SIG-M5 treated with dmso at 0.1 percent for 504 hours (cell line): Measurements from ENCODE around the gene XNDC1N.
"Not testable (repeated sequence)": the region's sequence is repeated elsewhere in the genome, so short reads cannot be mapped to it uniquely, and the experiment has no call there.

ENCODE experiments used
- DNase-seq: peaks from one replicate; lab custom pipeline; 2025; ENCODE audit not compliant: unreplicated experiment; lab: John Stamatoyannopoulos, UW

The XNDC1N gene

GRCh38 chr11:71933141-71933933 lies 4.9 kb upstream of the XNDC1N start:
- no peak for DNase-seq

- DNase-seq = no peak
These were observed 2.8 kb upstream of the XNDC1N start for GRCh38 chr11:71931245-71931602.

DNA sequence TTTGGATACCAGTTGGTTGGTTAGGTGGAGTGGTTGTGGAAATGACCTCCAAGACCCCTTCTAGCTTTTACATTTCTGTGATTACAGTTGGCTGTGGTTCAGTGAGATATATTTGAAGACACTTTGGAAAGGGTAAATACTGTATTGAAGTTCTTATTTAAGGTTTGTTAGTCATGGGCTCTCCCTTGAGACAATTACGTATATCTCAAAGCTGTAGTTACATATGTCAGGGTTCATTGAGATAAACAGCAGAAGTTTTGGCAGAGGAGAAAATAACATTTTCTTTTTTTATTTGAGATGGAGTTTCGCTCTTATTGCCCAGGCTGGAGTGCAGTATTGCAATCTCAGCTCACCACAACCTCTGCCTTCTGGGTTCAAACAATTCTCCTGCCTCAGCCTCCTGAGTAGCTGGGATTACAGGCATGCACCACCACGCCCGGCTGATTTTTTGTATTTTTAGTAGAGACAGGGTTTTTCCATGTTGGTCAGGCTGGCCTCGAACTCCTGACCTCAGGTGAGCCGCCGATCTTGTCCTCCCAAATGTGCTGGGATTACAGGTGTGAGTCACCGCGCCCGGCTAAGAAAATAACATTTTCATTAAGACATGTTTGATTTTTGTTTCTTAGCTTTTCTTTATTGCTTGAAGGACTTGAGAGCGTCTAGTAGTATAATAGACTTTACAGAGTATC lies 2.3 kb upstream of the XNDC1N start:
- no peak for DNase-seq

DNA sequence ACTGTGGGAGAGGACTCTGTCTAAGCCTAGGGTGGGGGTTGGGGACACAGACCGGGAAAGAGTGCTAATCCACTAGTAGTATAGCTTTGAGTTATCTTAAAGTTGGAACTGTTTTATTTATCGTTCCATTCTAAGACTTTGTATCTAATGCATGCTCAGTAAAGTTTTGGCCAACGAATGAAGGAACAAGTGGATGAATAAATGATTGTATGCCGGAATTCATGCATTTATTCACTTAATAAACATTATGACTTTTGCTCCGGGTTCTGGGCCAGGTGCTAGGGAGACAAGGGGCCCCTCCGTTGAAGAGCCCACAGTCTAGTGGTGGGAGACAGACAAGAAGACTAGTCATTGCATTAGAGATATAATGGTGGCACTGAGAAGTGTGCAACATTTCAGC lies 1.1 kb upstream of the XNDC1N start:
- DNase-seq = no peak

DNA sequence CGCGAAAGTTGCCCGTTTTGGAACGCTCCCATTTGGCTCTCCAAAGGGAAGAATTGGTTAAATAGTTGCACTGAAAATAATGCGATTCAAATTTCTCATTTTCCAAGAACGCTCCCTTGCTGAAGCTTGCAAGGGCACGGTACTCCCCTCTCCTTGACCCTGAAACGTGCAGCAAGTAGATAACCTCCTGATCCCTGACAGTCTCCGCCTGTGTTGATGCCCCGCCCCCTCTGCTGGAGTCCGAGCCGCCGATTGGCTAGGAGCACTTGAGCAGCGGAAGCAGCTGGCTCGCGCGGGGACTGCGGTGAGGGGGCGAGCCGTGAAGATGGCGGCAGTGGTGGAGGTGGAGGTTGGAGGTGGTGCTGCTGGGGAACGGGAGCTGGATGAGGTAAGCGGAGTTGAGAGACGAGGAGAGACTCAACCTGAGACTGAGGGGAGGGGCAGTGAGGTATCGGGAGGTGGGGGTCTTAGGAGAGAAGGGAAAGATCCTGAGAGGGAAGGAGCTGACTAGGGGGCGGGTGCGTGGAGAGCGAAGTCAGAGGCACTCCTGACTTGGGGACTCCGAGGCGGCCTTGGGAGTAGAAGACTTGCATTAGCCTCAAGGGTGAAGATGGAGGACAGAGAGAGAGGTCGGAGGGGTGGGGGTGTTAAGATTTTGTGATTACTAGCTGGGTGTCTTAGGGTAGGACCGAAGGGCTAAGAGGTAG lies 496 bp upstream of the XNDC1N start, which contains the start of gene RNF121:
RNF121 (plus strand) TSS at position 310 of the 707 bp plus-strand sequence; CDS start at position 326, 16 bp downstream.
- DNase-seq = peak; percentile 96

- no peak for DNase-seq
These were observed 10.7 kb downstream of the XNDC1N start for GRCh38 chr11:71917646-71918140.

GRCh38 chr11:71914617-71915189 lies 13.7 kb downstream of the XNDC1N start:
- no peak for DNase-seq

GRCh38 chr11:71913756-71914526 lies 14.5 kb downstream of the XNDC1N start:
- DNase-seq = no peak

GRCh38 chr11:71911986-71912340 lies 16.4 kb downstream of the XNDC1N start:
- DNase-seq = not testable (repeated sequence)

DNA sequence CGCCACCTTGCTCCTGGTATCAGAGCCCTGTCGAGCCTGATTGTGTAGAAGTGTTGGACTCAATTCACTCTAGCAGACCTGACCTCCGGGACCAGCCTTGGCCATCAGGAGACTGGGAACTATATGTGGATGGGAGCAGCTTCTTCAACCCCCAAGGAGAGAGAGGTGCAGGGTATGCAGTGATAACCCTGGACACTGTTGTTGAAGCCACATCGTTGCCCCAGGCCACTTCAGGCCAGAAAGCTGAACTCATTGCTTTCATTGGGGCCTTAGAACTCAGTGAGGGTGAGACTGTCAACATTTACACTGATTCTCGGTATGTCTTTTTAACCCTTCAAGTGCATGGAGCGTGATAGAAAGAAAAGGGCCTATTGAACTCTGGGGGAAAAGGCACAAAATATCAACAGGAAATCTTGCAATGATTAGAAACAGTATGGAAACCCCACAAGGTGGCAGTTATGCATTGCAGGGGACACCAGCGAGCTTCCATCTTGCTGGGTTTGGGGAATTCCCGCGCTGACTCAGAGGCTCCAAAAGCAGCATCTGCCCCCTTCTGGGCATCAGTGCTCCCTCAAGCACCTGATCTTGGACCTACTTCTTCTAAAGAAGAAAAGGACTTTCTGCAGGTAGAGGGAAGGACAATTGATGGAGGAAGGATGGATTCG lies 16.9 kb downstream of the XNDC1N start:
- not testable (repeated sequence) for DNase-seq

GRCh38 chr11:71910775-71911174 lies 17.6 kb downstream of the XNDC1N start:
- DNase-seq = not testable (repeated sequence)

DNA sequence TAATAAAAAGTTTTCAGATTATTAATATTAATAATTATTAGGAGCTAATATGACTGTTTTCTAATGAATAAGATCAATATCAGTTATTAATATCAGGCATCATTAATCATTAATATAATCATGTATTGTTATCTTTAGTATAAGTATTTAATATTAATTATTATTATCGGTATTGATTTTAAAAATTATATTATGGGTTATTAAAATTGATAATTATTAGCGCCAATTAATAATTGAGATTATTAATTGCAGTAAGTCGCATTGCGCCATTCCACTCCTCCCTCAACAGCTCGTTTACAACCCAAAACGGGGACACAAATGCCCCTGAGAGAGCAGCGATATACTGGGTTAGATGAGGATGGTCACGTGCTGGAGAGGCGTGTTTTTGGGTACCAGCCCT lies 20.2 kb downstream of the XNDC1N start:
- DNase-seq = no peak

DNA sequence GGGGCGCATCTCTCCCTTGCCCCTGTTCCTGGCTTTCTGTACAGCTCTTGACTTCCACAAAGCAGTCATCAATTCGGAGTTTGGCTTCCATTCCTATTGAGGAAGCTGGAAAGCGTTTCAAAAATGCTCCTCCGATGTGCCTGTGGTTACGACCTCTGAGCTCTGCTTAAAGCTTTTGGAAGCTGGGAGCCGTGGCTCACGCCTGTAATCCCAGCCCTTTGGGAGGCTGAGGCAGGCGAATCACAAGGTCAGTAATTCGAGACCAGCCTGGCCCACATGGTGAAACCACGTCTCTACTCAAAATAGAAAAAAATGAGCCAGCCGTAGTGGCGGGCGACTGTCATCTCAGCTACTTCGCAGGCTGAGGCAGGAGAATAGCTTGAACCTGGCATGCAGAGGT lies 27.3 kb downstream of the XNDC1N start:
- DNase-seq = not testable (repeated sequence)

GRCh38 chr11:71895961-71896360 lies 32.4 kb downstream of the XNDC1N start:
- no peak for DNase-seq

DNA sequence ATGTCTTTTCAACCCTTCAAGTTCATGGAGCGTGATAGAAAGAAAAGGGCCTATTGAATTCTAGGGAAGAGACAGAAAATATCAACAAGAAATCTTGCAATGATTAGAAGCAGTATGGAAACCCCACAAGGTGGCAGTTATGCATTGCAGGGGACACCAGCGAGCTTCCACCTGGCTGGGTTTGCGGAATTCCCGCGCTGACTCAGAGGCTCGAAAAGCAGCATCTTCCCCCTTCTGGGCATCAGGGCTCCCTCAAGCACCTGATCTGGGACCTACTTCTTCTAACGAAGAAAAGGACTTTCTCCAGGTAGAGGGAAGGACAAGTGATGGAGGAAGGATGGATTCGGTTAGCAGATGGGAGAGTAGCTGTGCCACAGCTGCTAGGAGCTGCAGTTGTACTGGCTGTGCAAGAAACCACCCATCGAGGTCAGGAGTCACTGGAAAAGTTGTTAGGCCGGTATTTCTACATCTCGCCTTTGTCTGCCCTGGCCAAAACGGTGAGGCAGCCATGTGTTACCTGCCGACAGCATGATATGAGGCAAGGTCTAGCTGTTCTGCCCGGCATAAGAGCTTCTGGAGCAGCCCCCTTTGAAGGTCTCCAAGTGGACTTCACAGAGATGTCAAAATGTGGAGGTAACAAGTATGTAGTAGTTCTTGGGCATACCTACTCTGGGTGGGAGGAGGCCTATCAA lies 39.1 kb downstream of the XNDC1N start:
- not testable (repeated sequence) for DNase-seq

- DNase-seq = not testable (repeated sequence)
These were observed 39.9 kb downstream of the XNDC1N start for GRCh38 chr11:71888335-71889010.

- not testable (repeated sequence) for DNase-seq
These were observed 42.6 kb downstream of the XNDC1N start for GRCh38 chr11:71885806-71886205.
